ENCODE data around the gene MT1H. TPM values are rescaled to one million over a fixed set of nuclear protein-coding genes. Genes with fewer than 3 reads are reported as not detected.
"Not testable (repeated sequence)": the region's sequence is repeated elsewhere in the genome, so short reads cannot be mapped to it uniquely, and the experiment has no call there.

The MT1H gene
- total RNA-seq, 2 experiments from 2014 or later, result 0.61 TPM; not detected in 1

GRCh38 chr16:56708525-56709442, 39.2 kb downstream of the MT1H start:
- Mint-ChIP-seq H3K4me3 (peak overlapping the region; percentile 1), H3K9me3 (ENCODE audit: low read depth) (no peaks in the 10 kb centered on the region), H3K27ac (peak overlapping the region; percentile 67), H3K27me3 (no peaks in the 10 kb centered on the region), H3K36me3 (ENCODE audit: low read depth) (no peaks in the 10 kb centered on the region), H3K4me1 (peaks cover 14% of the 10 kb centered on the region)
- ChIA-PET CTCF (interaction anchor here (0.6 to 2.2 kb wide), 8 partner anchors 13 to 449 kb away, joined by 3 to 11 read pairs (median 3); no protein-coding TSS in a partner anchor), POLR2A (interaction anchor here (0.7 to 0.9 kb wide), 2 partner anchors 223 to 477 kb away, joined by 3 read pairs; partner anchors contain the start of genes PSME3IP1 and RSPRY1)
- intact Hi-C loops (cut with DNase I, micrococcal nuclease), result no loop called here
- DNase-seq (peak; percentile 30), ATAC-seq (peak; percentile 64)

GRCh38 chr16:56709443-56710040, 39.9 kb downstream of the MT1H start:
- H3K27ac Mint-ChIP-seq, result peak overlapping the region; percentile 67
- H3K4me3 Mint-ChIP-seq, result no peak overlapping the region
- peaks cover 14% of the 10 kb centered on the region for H3K4me1 Mint-ChIP-seq
- H3K27me3 Mint-ChIP-seq, result no peaks in the 10 kb centered on the region
- peak; percentile 21 for ATAC-seq
- DNase-seq, result no peak
- ChIA-PET CTCF (interaction anchor here (0.8 to 2.2 kb wide), 7 partner anchors 8 to 450 kb away, joined by 3 to 11 read pairs (median 3); no protein-coding TSS in a partner anchor), POLR2A (interaction anchor here (0.9 kb wide), 1 partner anchor 222 kb away, joined by 3 read pairs; no protein-coding TSS in a partner anchor)
- H3K9me3 Mint-ChIP-seq (ENCODE audit: low read depth), result no peaks in the 10 kb centered on the region
- intact Hi-C loops (cut with DNase I, micrococcal nuclease), result no loop called here
- no peaks in the 10 kb centered on the region for H3K36me3 Mint-ChIP-seq (ENCODE audit: low read depth)

- no peaks in the 10 kb centered on the region for H3K27me3 Mint-ChIP-seq
- CTCF ChIA-PET, result interaction anchor here (0.6 to 1.4 kb wide), 3 partner anchors 8 to 254 kb away, joined by 3 to 4 read pairs (median 4); no protein-coding TSS in a partner anchor
- H3K27ac Mint-ChIP-seq, result no peak overlapping the region
- DNase-seq, result no peak
- POLR2A ChIA-PET, result no interaction called here
- intact Hi-C loops (cut with DNase I, micrococcal nuclease), result no loop called here
- H3K4me1 Mint-ChIP-seq, result peaks cover 14% of the 10 kb centered on the region
- H3K4me3 Mint-ChIP-seq, result no peak overlapping the region
- no peaks in the 10 kb centered on the region for H3K9me3 Mint-ChIP-seq (ENCODE audit: low read depth)
- no peaks in the 10 kb centered on the region for H3K36me3 Mint-ChIP-seq (ENCODE audit: low read depth)
- ATAC-seq, result no peak
These were observed 40.6 kb downstream of the MT1H start for GRCh38 chr16:56710181-56710737.

GRCh38 chr16:56711862-56712261, 42.2 kb downstream of the MT1H start:
- intact Hi-C loops (cut with DNase I, micrococcal nuclease), result no loop called here
- Mint-ChIP-seq H3K27ac (no peak overlapping the region), H3K4me1 (peaks cover 14% of the 10 kb centered on the region), H3K27me3 (no peaks in the 10 kb centered on the region), H3K36me3 (ENCODE audit: low read depth) (no peaks in the 10 kb centered on the region), H3K4me3 (no peak overlapping the region), H3K9me3 (ENCODE audit: low read depth) (no peaks in the 10 kb centered on the region)
- POLR2A ChIA-PET, result interaction anchor here (0.7 kb wide), 1 partner anchor 776 kb away, joined by 4 read pairs; no protein-coding TSS in a partner anchor
- CTCF ChIA-PET, result interaction anchor here (1.1 kb wide), 1 partner anchor 10 kb away, joined by 3 read pairs; no protein-coding TSS in a partner anchor
- DNase-seq (no peak), ATAC-seq (no peak)

- H3K27me3 Mint-ChIP-seq, result no peaks in the 10 kb centered on the region
- no peak overlapping the region for H3K4me3 Mint-ChIP-seq
- POLR2A ChIA-PET, result no interaction called here
- no peaks in the 10 kb centered on the region for H3K36me3 Mint-ChIP-seq (ENCODE audit: low read depth)
- H3K9me3 Mint-ChIP-seq (ENCODE audit: low read depth), result no peaks in the 10 kb centered on the region
- CTCF ChIA-PET, result interaction anchor here (1.1 kb wide), 1 partner anchor 134 kb away, joined by 3 read pairs; no protein-coding TSS in a partner anchor
- DNase-seq (no peak), ATAC-seq (no peak)
- H3K4me1 Mint-ChIP-seq, result peaks cover 6% of the 10 kb centered on the region
- no peak overlapping the region for H3K27ac Mint-ChIP-seq
- intact Hi-C loops (cut with DNase I, micrococcal nuclease), result no loop called here
These were observed 44.2 kb downstream of the MT1H start for GRCh38 chr16:56713794-56714193.

- Mint-ChIP-seq H3K36me3 (ENCODE audit: low read depth) (no peaks in the 10 kb centered on the region), H3K4me3 (no peak overlapping the region), H3K27me3 (no peaks in the 10 kb centered on the region), H3K4me1 (no peaks in the 10 kb centered on the region), H3K9me3 (ENCODE audit: low read depth) (no peaks in the 10 kb centered on the region), H3K27ac (no peak overlapping the region)
- CTCF ChIA-PET, result interaction anchor here (0.6 to 1.1 kb wide), 4 partner anchors 20 to 217 kb away, joined by 3 read pairs; no protein-coding TSS in a partner anchor
- DNase-seq, result no peak
- no peak for ATAC-seq
- POLR2A ChIA-PET, result no interaction called here
- intact Hi-C loops (cut with DNase I, micrococcal nuclease), result no loop called here
These were observed 45.5 kb downstream of the MT1H start for GRCh38 chr16:56715126-56715525.

GRCh38 chr16:56716761-56717160, 47.1 kb downstream of the MT1H start:
- no peaks in the 10 kb centered on the region for H3K4me1 Mint-ChIP-seq
- H3K9me3 Mint-ChIP-seq (ENCODE audit: low read depth), result no peaks in the 10 kb centered on the region
- ChIA-PET CTCF (interaction anchor here (1.1 to 1.5 kb wide), 3 partner anchors 9 to 139 kb away, joined by 3 to 5 read pairs (median 3); no protein-coding TSS in a partner anchor), POLR2A (no interaction called here)
- no peaks in the 10 kb centered on the region for H3K36me3 Mint-ChIP-seq (ENCODE audit: low read depth)
- H3K27ac Mint-ChIP-seq, result no peak overlapping the region
- no peak for DNase-seq
- no peak for ATAC-seq
- no peaks in the 10 kb centered on the region for H3K27me3 Mint-ChIP-seq
- intact Hi-C loops (cut with DNase I, micrococcal nuclease), result no loop called here
- H3K4me3 Mint-ChIP-seq, result no peak overlapping the region

GRCh38 chr16:56717532-56717931, 47.9 kb downstream of the MT1H start:
- H3K36me3 Mint-ChIP-seq (ENCODE audit: low read depth); H3K4me3 Mint-ChIP-seq; H3K27me3 Mint-ChIP-seq; H3K9me3 Mint-ChIP-seq (ENCODE audit: low read depth); DNase-seq; ATAC-seq; H3K4me1 Mint-ChIP-seq; POLR2A ChIA-PET; H3K27ac Mint-ChIP-seq; intact Hi-C loops (cut with DNase I, micrococcal nuclease): not testable (repeated sequence)
- CTCF ChIA-PET, result interaction anchor here (0.6 to 1.1 kb wide), 2 partner anchors 140 to 172 kb away, joined by 3 read pairs; no protein-coding TSS in a partner anchor

Other genes with a start within 250 kb of the MT1H start
- 10 to 100 TPM; 34.0 to 48.0 TPM for gene AMFR, start 244.3 kb upstream of the MT1H start, total RNA-seq
- 100 to 1,000 TPM; 333 to 349 TPM for gene NUDT21, start 218.5 kb upstream of the MT1H start, total RNA-seq
- 10 to 100 TPM; 56.2 to 64.1 TPM for gene OGFOD1, start 218.3 kb upstream of the MT1H start, total RNA-seq
- 10 to 100 TPM; 15.4 to 23.2 TPM for gene BBS2, start 149.8 kb upstream of the MT1H start, total RNA-seq
- gene MT4, start 104.7 kb upstream of the MT1H start, total RNA-seq, result not detected
- gene MT3, start 80.3 kb upstream of the MT1H start, total RNA-seq, result 10 to 100 TPM; 10.6 to 27.0 TPM
- gene MT2A, start 61.2 kb upstream of the MT1H start, total RNA-seq, result 100 to 1,000 TPM; 114 to 380 TPM
- gene MT1E, start 44.0 kb upstream of the MT1H start, total RNA-seq, result 100 to 1,000 TPM in 1 of 2 experiments, 10 to 100 TPM in 1; 61.1 to 108 TPM
- gene MT1M, start 37.2 kb upstream of the MT1H start, total RNA-seq, result not detected
- gene MT1A, start 31.1 kb upstream of the MT1H start, total RNA-seq, result 1 to 10 TPM in 1 of 2 experiments, under 1 TPM in 1; 0.74 to 1.1 TPM
- not detected for gene MT1B, start 17.9 kb upstream of the MT1H start, total RNA-seq
- 1 to 10 TPM; 7.0 to 7.1 TPM for gene MT1F, start 11.9 kb upstream of the MT1H start, total RNA-seq
- 10 to 100 TPM; 14.7 TPM for gene MT1G, start 1.7 kb upstream of the MT1H start, total RNA-seq
- 10 to 100 TPM; 46.8 to 59.3 TPM for gene MT1X, start 12.7 kb downstream of the MT1H start, total RNA-seq
- 100 to 1,000 TPM; 131 to 154 TPM for gene NUP93, start 60.3 kb downstream of the MT1H start, total RNA-seq
- gene SLC12A3, start 195.4 kb downstream of the MT1H start, total RNA-seq, result not detected